ENCODE results near the gene GPR146.

DNA sequence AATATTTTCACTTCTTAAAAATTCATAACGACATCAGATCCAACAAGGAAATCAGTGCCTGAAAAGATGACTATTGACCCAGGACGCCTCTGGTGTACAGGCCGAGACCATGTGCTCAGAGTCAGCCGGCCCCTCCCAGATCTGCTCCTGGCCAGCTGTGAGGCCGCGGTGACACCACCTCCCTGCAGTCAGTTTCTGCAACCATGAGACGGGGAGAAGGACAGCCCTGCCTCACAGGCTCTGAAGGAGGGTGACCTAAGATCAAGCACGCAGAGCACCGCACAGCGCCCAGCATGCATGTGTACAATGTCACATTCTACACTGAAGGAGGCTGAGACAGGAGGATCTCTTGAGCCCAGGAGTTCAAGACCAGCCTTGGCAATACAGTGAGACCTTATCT, 40.9 kb downstream of the GPR146 start:
- TF ChIP-seq, protein P1, sequence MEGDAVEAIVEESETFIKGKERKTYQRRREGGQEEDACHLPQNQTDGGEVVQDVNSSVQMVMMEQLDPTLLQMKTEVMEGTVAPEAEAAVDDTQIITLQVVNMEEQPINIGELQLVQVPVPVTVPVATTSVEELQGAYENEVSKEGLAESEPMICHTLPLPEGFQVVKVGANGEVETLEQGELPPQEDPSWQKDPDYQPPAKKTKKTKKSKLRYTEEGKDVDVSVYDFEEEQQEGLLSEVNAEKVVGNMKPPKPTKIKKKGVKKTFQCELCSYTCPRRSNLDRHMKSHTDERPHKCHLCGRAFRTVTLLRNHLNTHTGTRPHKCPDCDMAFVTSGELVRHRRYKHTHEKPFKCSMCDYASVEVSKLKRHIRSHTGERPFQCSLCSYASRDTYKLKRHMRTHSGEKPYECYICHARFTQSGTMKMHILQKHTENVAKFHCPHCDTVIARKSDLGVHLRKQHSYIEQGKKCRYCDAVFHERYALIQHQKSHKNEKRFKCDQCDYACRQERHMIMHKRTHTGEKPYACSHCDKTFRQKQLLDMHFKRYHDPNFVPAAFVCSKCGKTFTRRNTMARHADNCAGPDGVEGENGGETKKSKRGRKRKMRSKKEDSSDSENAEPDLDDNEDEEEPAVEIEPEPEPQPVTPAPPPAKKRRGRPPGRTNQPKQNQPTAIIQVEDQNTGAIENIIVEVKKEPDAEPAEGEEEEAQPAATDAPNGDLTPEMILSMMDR (IDR thresholded peaks at IDR 0.05; ENCODE audit: control extremely low read depth in 1 of 3, insufficient read depth in 1 of 3, low read depth in 1 of 3, low read length in 3 of 3), result no peak
- TF ChIP-seq YY1 (IDR thresholded peaks at IDR 0.05; ENCODE audit: low read depth, low read length) (no peak), POLR2A (IDR thresholded peaks at IDR 0.05; ENCODE audit: control extremely low read depth in 1 of 2, low read depth in 2 of 2, low read length in 2 of 2) (no peak), HDAC2 (IDR thresholded peaks at IDR 0.05; ENCODE audit: borderline replicate concordance in 1 of 2, low read depth in 2 of 2, low read length in 2 of 2) (no peak), SRF (IDR thresholded peaks at IDR 0.05; ENCODE audit: low read depth, low read length) (no peak), EGR1 (IDR thresholded peaks at IDR 0.05; ENCODE audit: borderline replicate concordance, low read depth, low read length) (no peak), TAF1 (IDR thresholded peaks at IDR 0.05; ENCODE audit: low read depth, low read length) (no peak), SIX5 (IDR thresholded peaks at IDR 0.05; ENCODE audit: low read depth, low read length) (no peak), EZH2 (IDR thresholded peaks at IDR 0.05; ENCODE audit: low read depth, low read length, severe bottlenecking) (no peak), POLR2AphosphoS5 (IDR thresholded peaks at IDR 0.05; ENCODE audit: low read depth, low read length) (no peak), EP300 (IDR thresholded peaks at IDR 0.05; ENCODE audit: borderline replicate concordance in 1 of 2, low read depth in 2 of 2, low read length in 2 of 2) (no peak), SP1 (IDR thresholded peaks at IDR 0.05; ENCODE audit: low read depth, low read length) (no peak), NRF1 (IDR thresholded peaks at IDR 0.05; ENCODE audit: low read depth, low read length) (no peak), CTBP2 (IDR thresholded peaks at IDR 0.05; ENCODE audit: borderline replicate concordance, insufficient read depth, insufficient read length, low read length) (no peak)

All from H1 (cell line).